RPMI7951 (cell line): Measurements from ENCODE around the gene FAM47C. TPM values are rescaled to one million over a fixed set of nuclear protein-coding genes. Genes with fewer than 3 reads are reported as not detected.
A peak's percentile ranks its signal among the peaks of the same experiment; 100 is the strongest.
"Not testable (repeated sequence)": the region's sequence is repeated elsewhere in the genome, so short reads cannot be mapped to it uniquely, and the experiment has no call there.

Experiments
- DNase-seq: peaks from one replicate; pipeline ENCODE4 v3.0.0-alpha.2; 2012; ENCODE audit warnings: low read depth
- total RNA-seq: library from RNA; depleted of rRNA; stranded (reverse); fragments of >200 nt; shearing (Covaris generic); gene quantifications from 2 replicates; pipeline ENCODE4 v1.2.3, GENCODE V29; 2014; rRNA removed

FAM47C gene
- total RNA-seq: not detected in 2 replicates

GRCh38 chrX:37008182-37008581, at the start of gene FAM47C:
TSS of gene FAM47C (plus strand) at chrX:37008366. CDS start at chrX:37008411, 45 bp downstream.
- not testable (repeated sequence) for DNase-seq

GRCh38 chrX:36961590-36961989, 46.6 kb upstream of the FAM47C start:
- peak; percentile 5 for DNase-seq

- DNase-seq: no peak
These were observed 44.9 kb upstream of the FAM47C start for GRCh38 chrX:36963069-36963808.

- no peak for DNase-seq
These were observed 44.3 kb upstream of the FAM47C start for GRCh38 chrX:36963852-36964251.

GRCh38 chrX:36973575-36973974, 34.6 kb upstream of the FAM47C start:
- no peak for DNase-seq

GRCh38 chrX:36974911-36975310, 33.3 kb upstream of the FAM47C start:
- DNase-seq: no peak

GRCh38 chrX:36978886-36979285, 29.3 kb upstream of the FAM47C start:
- DNase-seq: peak; percentile 25

DNA sequence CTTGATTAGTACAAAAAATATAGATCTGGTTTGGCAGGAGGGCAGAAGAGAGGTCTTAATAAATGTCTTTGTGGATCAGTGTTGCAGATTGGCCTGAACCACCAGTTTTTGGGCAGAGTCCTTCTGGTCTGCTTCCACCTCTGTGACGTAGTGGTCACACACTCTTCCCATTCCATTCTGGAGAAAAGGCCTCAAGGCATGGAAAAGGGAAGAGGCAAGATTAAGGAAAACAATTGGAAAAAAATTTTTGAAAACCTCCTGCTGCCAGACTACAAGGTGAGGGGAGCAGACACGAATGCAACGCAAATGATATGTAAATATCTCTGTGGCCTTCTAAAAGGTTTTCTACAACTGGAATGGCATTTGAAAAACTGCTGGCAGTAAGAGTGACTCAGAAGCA, 24.3 kb upstream of the FAM47C start:
- DNase-seq: no peak

- DNase-seq: not testable (repeated sequence)
These were observed 22.6 kb upstream of the FAM47C start for GRCh38 chrX:36985416-36986209.

GRCh38 chrX:36986231-36986630, 21.9 kb upstream of the FAM47C start:
- DNase-seq: no peak

- not testable (repeated sequence) for DNase-seq
These were observed 21.0 kb upstream of the FAM47C start for GRCh38 chrX:36987212-36987611.

DNA sequence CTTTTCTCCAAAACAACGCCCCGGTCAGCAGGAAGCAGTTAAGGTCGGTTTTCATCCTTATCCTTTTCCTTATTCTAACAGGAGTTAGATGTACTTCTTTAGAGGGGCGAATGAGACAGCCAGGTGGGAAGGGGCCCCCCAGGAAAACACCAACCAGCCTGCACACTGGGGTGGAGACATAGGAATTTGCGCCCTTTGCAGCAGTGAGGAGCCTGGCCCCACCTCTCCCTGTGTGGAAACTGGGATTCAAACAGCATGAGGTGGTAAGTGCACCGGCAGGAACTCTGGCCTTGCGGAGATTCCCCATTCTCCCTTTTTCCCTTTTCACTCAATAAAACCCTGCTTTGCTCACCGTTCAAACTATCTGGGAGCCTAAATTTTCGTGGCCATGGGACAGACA, 8.0 kb upstream of the FAM47C start:
- DNase-seq: no peak

DNA sequence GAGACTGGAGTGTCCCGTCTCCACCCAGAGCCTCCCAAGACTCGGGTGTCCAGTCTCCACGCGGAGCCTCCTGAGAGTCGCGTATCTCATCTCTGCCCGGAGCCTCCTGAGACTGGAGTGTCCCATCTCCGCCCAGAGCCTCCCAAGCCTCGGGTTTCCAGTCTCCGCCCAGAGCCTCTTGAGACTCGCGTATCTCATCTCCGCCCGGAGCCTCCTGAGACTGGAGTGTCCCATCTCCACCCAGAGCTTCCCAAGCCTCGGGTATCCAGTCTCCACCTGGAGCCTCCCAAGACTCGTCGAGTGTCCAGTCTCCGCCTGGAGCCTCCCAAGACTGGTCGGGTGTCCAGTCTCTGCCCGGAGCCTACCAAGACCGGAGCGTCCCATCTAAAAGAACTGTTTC, 2.3 kb downstream of the FAM47C start:
- no peak for DNase-seq

DNA sequence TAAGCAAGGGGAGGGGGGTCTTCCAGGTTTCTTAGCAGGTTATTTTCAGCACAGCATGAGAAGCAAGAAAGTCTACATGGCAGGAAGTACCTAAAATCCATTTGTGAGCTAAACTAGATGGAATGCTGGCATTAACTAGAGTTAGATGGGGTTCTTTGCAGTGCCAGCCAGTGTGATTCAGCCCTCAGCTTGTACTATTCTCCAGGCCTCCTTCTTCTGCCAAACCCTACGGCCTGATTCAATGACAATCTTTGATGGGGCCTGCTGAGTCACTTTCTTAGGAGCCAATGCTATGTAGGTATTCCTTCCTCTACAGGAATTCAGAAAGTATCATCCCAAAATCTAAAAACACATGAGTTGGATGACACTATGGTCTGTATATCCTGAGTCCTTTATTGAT, 26.1 kb downstream of the FAM47C start:
- not testable (repeated sequence) for DNase-seq

DNA sequence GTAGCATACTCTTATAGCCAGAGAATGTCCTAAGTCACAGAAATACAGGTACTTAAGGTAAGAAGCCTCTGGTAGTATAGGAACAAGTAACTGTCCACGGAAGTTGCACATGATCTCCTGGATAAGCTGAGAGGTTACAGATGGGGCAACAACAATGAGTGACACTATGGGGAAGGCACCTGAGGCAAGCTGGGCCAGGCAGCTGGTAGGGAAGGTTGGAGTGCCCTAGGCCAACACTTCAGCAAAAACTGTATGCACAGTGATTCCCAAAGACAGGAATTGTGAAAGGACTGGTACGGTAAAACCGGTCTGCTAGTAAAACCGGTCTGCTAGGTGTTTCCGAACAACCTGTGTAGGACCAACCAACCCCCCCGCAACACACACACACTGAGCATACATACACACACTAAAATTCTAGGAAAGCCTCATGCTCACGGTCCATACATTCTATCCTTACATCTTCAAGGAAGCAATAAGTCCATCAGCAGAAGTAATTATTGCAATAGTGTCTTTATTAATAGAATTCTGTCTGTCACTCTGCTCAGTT, 28.6 kb downstream of the FAM47C start:
- not testable (repeated sequence) for DNase-seq

DNA sequence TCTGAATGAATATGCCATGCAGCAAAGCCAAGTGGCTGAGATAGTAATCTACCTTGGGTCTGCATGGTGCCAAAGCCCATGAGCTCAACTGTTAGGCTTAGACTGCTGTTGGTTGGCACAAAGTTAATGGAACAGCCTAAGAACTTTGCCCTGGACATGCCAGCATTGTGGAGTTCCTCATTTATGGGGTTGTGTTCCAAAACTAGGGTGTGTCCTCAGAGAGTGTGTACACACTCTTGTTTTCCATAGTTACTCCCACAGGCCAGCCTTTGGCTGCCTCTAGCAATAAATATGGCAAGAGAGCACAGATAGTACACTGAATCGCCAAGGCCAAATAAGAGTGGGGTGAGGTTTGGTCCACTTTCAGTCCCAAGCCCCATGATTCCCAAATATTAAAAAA, 30.6 kb downstream of the FAM47C start:
- not testable (repeated sequence) for DNase-seq

- not testable (repeated sequence) for DNase-seq
These were observed 35.1 kb downstream of the FAM47C start for GRCh38 chrX:37042956-37043885.

GRCh38 chrX:37047776-37048175, 39.6 kb downstream of the FAM47C start:
- no peak for DNase-seq

GRCh38 chrX:37057572-37057971, 49.4 kb downstream of the FAM47C start:
- DNase-seq: not testable (repeated sequence)

DNA sequence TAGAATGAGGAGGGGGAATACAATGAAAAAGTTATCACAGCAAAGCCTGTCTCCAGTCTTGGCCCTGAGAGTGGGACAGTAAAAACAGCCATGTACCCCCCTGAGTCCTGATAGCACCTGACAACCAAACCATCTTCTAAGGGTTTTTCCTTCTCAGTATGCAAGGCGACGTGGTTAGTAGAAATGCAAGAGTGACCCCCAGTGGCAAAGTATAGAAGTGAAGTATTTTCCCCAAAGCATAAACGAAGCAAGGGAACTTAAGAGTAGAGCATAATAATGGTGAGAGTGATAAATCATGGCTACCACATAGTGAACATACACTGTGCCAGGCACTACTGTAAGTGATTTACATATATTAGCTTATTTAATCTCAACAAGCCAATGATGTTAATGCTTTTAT, 52.8 kb downstream of the FAM47C start:
- peak; percentile 27 for DNase-seq
